Measurements from ENCODE around the gene COMP.

The COMP gene

GRCh38 chr19:18783958-18784785, 6.9 kb downstream of the COMP start:
- no peak for DNase-seq (ENCODE audit: low read depth in 2 of 2)

GRCh38 chr19:18782559-18783225, 8.4 kb downstream of the COMP start:
- no peak for DNase-seq (ENCODE audit: low read depth in 2 of 2)

GRCh38 chr19:18781885-18782527, 9.1 kb downstream of the COMP start:
- DNase-seq (ENCODE audit: low read depth in 2 of 2): no peak

GRCh38 chr19:18781047-18781600, 10.0 kb downstream of the COMP start:
- no peak for DNase-seq (ENCODE audit: low read depth in 2 of 2)

- no peak for DNase-seq (ENCODE audit: low read depth in 2 of 2)
Observed at GRCh38 chr19:18780631-18781030, 10.5 kb downstream of the COMP start.

- no peak for DNase-seq (ENCODE audit: low read depth in 2 of 2)
Observed at GRCh38 chr19:18780081-18780480, 11.0 kb downstream of the COMP start.

- DNase-seq (ENCODE audit: low read depth in 2 of 2): no peak
Observed at GRCh38 chr19:18778826-18779495, 12.1 kb downstream of the COMP start.

- no peak for DNase-seq (ENCODE audit: low read depth in 2 of 2)
Observed at GRCh38 chr19:18778076-18778389, 13.1 kb downstream of the COMP start.

- DNase-seq (ENCODE audit: low read depth in 2 of 2): no peak
Observed at GRCh38 chr19:18777301-18778075, 13.6 kb downstream of the COMP start.

GRCh38 chr19:18776736-18777135, 14.4 kb downstream of the COMP start:
- no peak for DNase-seq (ENCODE audit: low read depth in 2 of 2)

GRCh38 chr19:18776288-18776594, 14.9 kb downstream of the COMP start:
- no peak for DNase-seq (ENCODE audit: low read depth in 2 of 2)

- no peak for DNase-seq (ENCODE audit: low read depth in 2 of 2)
Observed at GRCh38 chr19:18775586-18776287, 15.4 kb downstream of the COMP start.

GRCh38 chr19:18774782-18775444, 16.2 kb downstream of the COMP start:
- DNase-seq (ENCODE audit: low read depth in 2 of 2): no peak

GRCh38 chr19:18774107-18774506, 17.0 kb downstream of the COMP start:
- no peak for DNase-seq (ENCODE audit: low read depth in 2 of 2)

- no peak for DNase-seq (ENCODE audit: low read depth in 2 of 2)
Observed at GRCh38 chr19:18773682-18774081, 17.4 kb downstream of the COMP start.

- DNase-seq (ENCODE audit: low read depth in 2 of 2): no peak
Observed at GRCh38 chr19:18772620-18773587, 18.2 kb downstream of the COMP start.

- DNase-seq (ENCODE audit: low read depth in 2 of 2): no peak
Observed at GRCh38 chr19:18771328-18772242, 19.5 kb downstream of the COMP start.
